HepG2 (cell line): Measurements from ENCODE around the gene BCL2L13. TPM values are rescaled to one million over a fixed set of nuclear protein-coding genes. Genes with fewer than 3 reads are reported as not detected.
"Not testable (repeated sequence)": the region's sequence is repeated elsewhere in the genome, so short reads cannot be mapped to it uniquely, and the experiment has no call there.

Experiments
- ATAC-seq: fragments of 200-7000 bp; cut with Tn5 transposase; 3 replicates; pipeline ENCODE4 v1.9.1; 2020; ENCODE audit warnings: mild to moderate bottlenecking, moderate library complexity
- BruUV-seq: library from RNA; stranded (reverse); fragments of 400-500 nt; replicated peaks from 2 replicates; lab custom pipeline; 2021; lab: Mats Ljungman, UMichigan
- CTCF ChIA-PET: fragments of 300-600 bp; formaldehyde crosslinking; extraction: SDS; loops from one replicate; lab custom pipeline; 2021; ENCODE audit warnings: low total read pairs, inconsistent platforms, low intra/inter-chr PET ratio; lab: Yijun Ruan, JAX
- POLR2A ChIA-PET: fragments of 350-600 bp; sonication (Branson Sonifier 250); formaldehyde crosslinking; loops from one replicate; lab custom pipeline; 2020; ENCODE audit warnings: antibody characterized with exemption, inconsistent platforms; lab: Yijun Ruan, JAX
- DNase-seq: peaks from one replicate; pipeline ENCODE4 v3.0.0-alpha.2; 2015; ENCODE audit warnings: low spot score
- FAIRE-seq: peaks from 3 replicates; lab custom pipeline; 2011; peaks lifted over from hg19 to GRCh38; lab: Jason Lieb, UNC
- H2AFZ ChIP-seq: one replicate; pipeline ENCODE4 v1.6.1; 2011; ENCODE audit warnings: low read length, inconsistent platforms
- H3K27ac ChIP-seq: fragments of 300-600 bp; 3 replicates; pipeline ENCODE4 v1.8.0; 2011; ENCODE audit warnings: mixed run types, mild to moderate bottlenecking, mixed read lengths, low read length, inconsistent platforms; ENCODE audit not compliant: insufficient read depth; ENCODE audit errors: extremely low read length
- H3K27me3 ChIP-seq, 2 experiments: fragments of 200-600 bp in 1 of 2; 2 replicates in 1 of 2; 3 replicates in 1 of 2; pipeline versions ENCODE4 v1.6.0 to v1.8.0; 2011; ENCODE audit warnings: low read length in 2 of 2, mild to moderate bottlenecking in 2 of 2, moderate library complexity in 2 of 2, inconsistent platforms in 1 of 2; ENCODE audit not compliant: insufficient read depth in 2 of 2, control insufficient read depth in 1 of 2
- H3K36me3 ChIP-seq, 2 experiments: fragments of 200-600 bp in 1 of 2; replicated peaks in 1 of 2; 2 replicates in 1 of 2; 3 replicates in 1 of 2; pipeline versions ENCODE4 v1.5.1 to v1.8.0; 2011; ENCODE audit warnings: low read length in 2 of 2, inconsistent platforms in 1 of 2; ENCODE audit not compliant: insufficient read depth in 2 of 2, control insufficient read depth in 1 of 2
- H3K4me1 ChIP-seq: 2 replicates; pipeline ENCODE4 v1.5.1; 2012; ENCODE audit warnings: low read length, inconsistent platforms; ENCODE audit not compliant: insufficient read depth
- H3K4me2 ChIP-seq: 2 replicates; pipeline ENCODE4 v1.6.0; 2011; ENCODE audit warnings: low read depth, low read length, inconsistent platforms
- H3K4me3 ChIP-seq, 3 experiments: fragments of 200-600 bp in 1 of 3; sonication (generic), shearing (Covaris generic) in 1 of 3; replicated peaks in 1 of 3; 2 replicates each; pipeline ENCODE4 v1.5.1; 2011 to 2016; ENCODE audit warnings: low read length in 3 of 3, inconsistent platforms in 2 of 3, low read depth in 2 of 3, mild to moderate bottlenecking in 2 of 3, control low read depth in 1 of 3, mixed read lengths in 1 of 3; ENCODE audit not compliant: insufficient read depth in 1 of 3
- H3K79me2 ChIP-seq: one replicate; pipeline ENCODE4 v1.6.1; 2011; ENCODE audit warnings: low read length, inconsistent platforms; ENCODE audit not compliant: insufficient read depth
- H3K9ac ChIP-seq: 2 replicates; pipeline ENCODE4 v1.6.0; 2011; ENCODE audit warnings: mild to moderate bottlenecking, low read depth, low read length, inconsistent platforms; ENCODE audit not compliant: insufficient read depth
- H3K9me3 ChIP-seq: 2 replicates; pipeline ENCODE4 v1.5.1; 2012; ENCODE audit warnings: mild to moderate bottlenecking, low read length
- H4K20me1 ChIP-seq: 2 replicates; pipeline ENCODE4 v1.6.0; 2011; ENCODE audit warnings: inconsistent platforms, mild to moderate bottlenecking, low read length, moderate library complexity; ENCODE audit not compliant: insufficient read depth
- BHLHE40 ChIP-seq: IDR thresholded peaks from 2 replicates; pipeline ENCODE4 v1.6.1; 2011; ENCODE audit warnings: low read length, improper control_type of control experiment
- ETV5 ChIP-seq: IDR thresholded peaks from 2 replicates; pipeline ENCODE4 v1.6.1; 2018; ENCODE audit warnings: missing biosample characterization, missing genetic modification reagents, inconsistent platforms, borderline replicate concordance
- NFRKB ChIP-seq: fragments of 450-650 bp; IDR thresholded peaks from 2 replicates; pipeline ENCODE4 v1.6.1; 2017
- PITX1 ChIP-seq: sonication (generic); formaldehyde crosslinking; IDR thresholded peaks from 2 replicates; pipeline ENCODE4 v1.5.1; 2020; ENCODE audit warnings: mild to moderate bottlenecking, missing genetic modification reagents
- PTBP1 ChIP-seq: fragments of 200-400 bp; formaldehyde crosslinking; IDR thresholded peaks from 2 replicates; pipeline ENCODE4 v1.6.1; 2018; ENCODE audit warnings: low read length, low read depth; ENCODE audit not compliant: poor library complexity, severe bottlenecking
- ZNF749 ChIP-seq: sonication (generic); formaldehyde crosslinking; IDR thresholded peaks from 2 replicates; pipeline ENCODE4 v1.8.0; 2022; ENCODE audit warnings: mild to moderate bottlenecking, missing genetic modification reagents, moderate library complexity, borderline replicate concordance
- WGBS: methylation state at CpG from one replicate; pipeline ENCODE4 v1.1.6; 2017; ENCODE audit warnings: low lambda C conversion rate; 5-methylcytosine and 5-hydroxymethylcytosine counted together
- in situ Hi-C: cut with HindIII; loops from 2 replicates; pipeline ENCODE4 v1.10.0; 2017; ENCODE audit warnings: low pct_unique_long_range_greater_than_20kb; ENCODE audit not compliant: extremely low pct_ligation_motif_present
- intact Hi-C: fragments of 100-400 bp; cut with micrococcal nuclease; formaldehyde crosslinking; loops from one replicate; pipeline ENCODE4 v1.10.0; 2022; ENCODE audit not compliant: unreplicated experiment
- polyA plus RNA-seq, 8 experiments: library from polyadenylated mRNA; depleted of rRNA in 3 of 8; stranded (reverse) in 7 of 8; unstranded in 1 of 8; fragments of >200 nt; fragmentation: Illumina TruSeq in 4 of 8; extraction: Trizol in 4 of 8; gene quantifications; 2 replicates each; pipeline versions ENCODE4 v1.2.1 to v1.2.3, GENCODE V29; 2011 to 2016; ENCODE audit warnings: low read depth in 4 of 8, missing spikeins in 1 of 8, mixed read lengths in 1 of 8; ENCODE audit not compliant: insufficient read depth in 1 of 8
- total RNA-seq, 5 experiments: library from RNA; depleted of rRNA; stranded (reverse); fragments of >200 nt; fragmentation: Illumina TruSeq; extraction: Trizol; gene quantifications; 2 replicates each; pipeline ENCODE4 v1.2.3, GENCODE V29; 2016; ENCODE audit warnings: low read depth in 1 of 5
- TF ChIP-seq, protein P1 (sequence below): sonication (generic); formaldehyde crosslinking; IDR thresholded peaks from 2 replicates; pipeline ENCODE4 v1.9.0; 2022; ENCODE audit warnings: low read depth, missing genetic modification reagents
- TF ChIP-seq, protein P2 (sequence below): sonication (generic); formaldehyde crosslinking; IDR thresholded peaks from 2 replicates; pipeline ENCODE4 v1.8.1; 2023; ENCODE audit warnings: missing genetic modification reagents, inconsistent platforms, borderline replicate concordance
- TF ChIP-seq, protein P3 (sequence below): sonication (generic); formaldehyde crosslinking; IDR thresholded peaks from 2 replicates; pipeline ENCODE4 v1.4.0; 2020; ENCODE audit warnings: mild to moderate bottlenecking, missing genetic modification reagents

The BCL2L13 gene
- total and polyA plus RNA-seq, 2 of the 13 experiments (the other 11 are each of a cell fraction or from before 2014, with no cell fraction given): 13.5 to 14.6 TPM

DNA sequence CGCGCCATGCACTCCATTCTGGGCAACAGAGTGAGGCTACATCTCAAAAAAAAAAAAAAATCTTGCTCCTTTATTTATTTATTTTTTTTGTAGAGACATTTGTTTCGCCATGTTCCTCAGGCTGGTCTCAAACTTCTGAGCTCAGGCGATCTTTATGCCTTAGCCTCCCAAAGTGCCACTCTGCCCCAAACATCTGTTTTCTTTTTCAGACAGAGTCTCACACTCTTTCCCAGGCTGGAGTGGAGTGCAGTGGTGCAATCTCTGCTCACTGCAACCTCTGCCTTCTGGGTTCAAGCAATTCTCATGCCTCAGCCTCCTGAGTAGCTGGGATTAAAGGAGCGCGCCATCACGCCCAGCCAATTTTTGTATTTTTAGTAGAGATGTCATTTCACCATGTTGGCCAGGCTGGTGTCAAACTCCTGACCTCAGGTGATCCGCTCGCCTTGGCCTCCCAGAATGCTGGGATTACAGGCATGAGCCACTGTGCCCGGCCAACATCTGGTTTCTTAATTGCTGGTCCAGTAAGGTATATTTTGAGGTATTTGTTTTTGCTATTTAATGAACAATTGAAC, 33.0 kb downstream of the BCL2L13 start:
- FAIRE-seq, BruUV-seq, H3K79me2 ChIP-seq, H3K27me3 ChIP-seq, H3K4me3 ChIP-seq, H3K4me1 ChIP-seq, DNase-seq, H2AFZ ChIP-seq, H4K20me1 ChIP-seq, H3K4me2 ChIP-seq, POLR2A ChIA-PET, H3K9ac ChIP-seq, H3K27ac ChIP-seq, ATAC-seq, intact Hi-C loops, CTCF ChIA-PET, H3K9me3 ChIP-seq, H3K36me3 ChIP-seq, in situ Hi-C loops: not testable (repeated sequence)
- WGBS: 98% methylated on average over 10 of the region's 10 CpGs

DNA sequence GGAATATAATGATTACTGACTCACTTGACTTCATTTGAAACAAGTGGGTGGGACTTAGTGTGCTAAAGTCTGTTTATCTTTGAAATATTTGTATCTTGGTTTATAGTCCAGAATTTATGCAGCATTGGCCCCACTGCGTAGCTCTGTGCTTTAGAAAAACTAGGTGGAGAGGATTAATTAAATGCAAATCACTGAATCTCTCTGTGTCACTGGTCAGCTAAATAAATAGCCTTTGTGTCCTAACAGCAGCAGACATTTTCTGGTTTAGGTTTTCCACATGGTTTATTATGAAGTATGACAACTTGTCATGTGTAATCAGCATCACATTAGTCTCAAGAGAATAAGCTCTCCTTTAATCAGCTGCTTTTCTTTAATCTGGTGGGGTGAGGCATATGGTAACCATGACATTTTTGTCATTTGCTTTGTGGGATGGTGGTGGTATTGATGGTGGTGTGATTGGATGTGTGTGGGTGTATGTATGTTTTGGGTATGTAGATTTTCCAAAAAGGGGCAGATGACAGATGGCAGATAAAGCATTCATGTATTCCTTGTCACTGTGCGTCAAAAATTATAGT, 33.9 kb downstream of the BCL2L13 start:
- CTCF ChIA-PET: no interaction called here
- 98% methylated on average over 2 of the region's 2 CpGs for WGBS
- TF ChIP-seq PITX1 (CRISPR knock-in tag): no peak
- TF ChIP-seq, protein P1, sequence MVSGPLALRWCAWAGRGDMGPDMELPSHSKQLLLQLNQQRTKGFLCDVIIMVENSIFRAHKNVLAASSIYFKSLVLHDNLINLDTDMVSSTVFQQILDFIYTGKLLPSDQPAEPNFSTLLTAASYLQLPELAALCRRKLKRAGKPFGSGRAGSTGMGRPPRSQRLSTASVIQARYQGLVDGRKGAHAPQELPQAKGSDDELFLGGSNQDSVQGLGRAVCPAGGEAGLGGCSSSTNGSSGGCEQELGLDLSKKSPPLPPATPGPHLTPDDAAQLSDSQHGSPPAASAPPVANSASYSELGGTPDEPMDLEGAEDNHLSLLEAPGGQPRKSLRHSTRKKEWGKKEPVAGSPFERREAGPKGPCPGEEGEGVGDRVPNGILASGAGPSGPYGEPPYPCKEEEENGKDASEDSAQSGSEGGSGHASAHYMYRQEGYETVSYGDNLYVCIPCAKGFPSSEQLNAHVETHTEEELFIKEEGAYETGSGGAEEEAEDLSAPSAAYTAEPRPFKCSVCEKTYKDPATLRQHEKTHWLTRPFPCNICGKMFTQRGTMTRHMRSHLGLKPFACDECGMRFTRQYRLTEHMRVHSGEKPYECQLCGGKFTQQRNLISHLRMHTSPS (CRISPR knock-in tag): no peak
- no peak for TF ChIP-seq ETV5 (CRISPR knock-in tag)
- no peak for TF ChIP-seq ZNF749 (CRISPR knock-in tag)
- no peak for TF ChIP-seq NFRKB
- TF ChIP-seq, protein P2, sequence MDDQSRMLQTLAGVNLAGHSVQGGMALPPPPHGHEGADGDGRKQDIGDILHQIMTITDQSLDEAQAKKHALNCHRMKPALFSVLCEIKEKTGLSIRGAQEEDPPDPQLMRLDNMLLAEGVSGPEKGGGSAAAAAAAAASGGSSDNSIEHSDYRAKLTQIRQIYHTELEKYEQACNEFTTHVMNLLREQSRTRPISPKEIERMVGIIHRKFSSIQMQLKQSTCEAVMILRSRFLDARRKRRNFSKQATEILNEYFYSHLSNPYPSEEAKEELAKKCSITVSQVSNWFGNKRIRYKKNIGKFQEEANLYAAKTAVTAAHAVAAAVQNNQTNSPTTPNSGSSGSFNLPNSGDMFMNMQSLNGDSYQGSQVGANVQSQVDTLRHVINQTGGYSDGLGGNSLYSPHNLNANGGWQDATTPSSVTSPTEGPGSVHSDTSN (CRISPR knock-in tag): no peak
- TF ChIP-seq PTBP1: no peak
- TF ChIP-seq BHLHE40: no peak
- TF ChIP-seq, protein P3, sequence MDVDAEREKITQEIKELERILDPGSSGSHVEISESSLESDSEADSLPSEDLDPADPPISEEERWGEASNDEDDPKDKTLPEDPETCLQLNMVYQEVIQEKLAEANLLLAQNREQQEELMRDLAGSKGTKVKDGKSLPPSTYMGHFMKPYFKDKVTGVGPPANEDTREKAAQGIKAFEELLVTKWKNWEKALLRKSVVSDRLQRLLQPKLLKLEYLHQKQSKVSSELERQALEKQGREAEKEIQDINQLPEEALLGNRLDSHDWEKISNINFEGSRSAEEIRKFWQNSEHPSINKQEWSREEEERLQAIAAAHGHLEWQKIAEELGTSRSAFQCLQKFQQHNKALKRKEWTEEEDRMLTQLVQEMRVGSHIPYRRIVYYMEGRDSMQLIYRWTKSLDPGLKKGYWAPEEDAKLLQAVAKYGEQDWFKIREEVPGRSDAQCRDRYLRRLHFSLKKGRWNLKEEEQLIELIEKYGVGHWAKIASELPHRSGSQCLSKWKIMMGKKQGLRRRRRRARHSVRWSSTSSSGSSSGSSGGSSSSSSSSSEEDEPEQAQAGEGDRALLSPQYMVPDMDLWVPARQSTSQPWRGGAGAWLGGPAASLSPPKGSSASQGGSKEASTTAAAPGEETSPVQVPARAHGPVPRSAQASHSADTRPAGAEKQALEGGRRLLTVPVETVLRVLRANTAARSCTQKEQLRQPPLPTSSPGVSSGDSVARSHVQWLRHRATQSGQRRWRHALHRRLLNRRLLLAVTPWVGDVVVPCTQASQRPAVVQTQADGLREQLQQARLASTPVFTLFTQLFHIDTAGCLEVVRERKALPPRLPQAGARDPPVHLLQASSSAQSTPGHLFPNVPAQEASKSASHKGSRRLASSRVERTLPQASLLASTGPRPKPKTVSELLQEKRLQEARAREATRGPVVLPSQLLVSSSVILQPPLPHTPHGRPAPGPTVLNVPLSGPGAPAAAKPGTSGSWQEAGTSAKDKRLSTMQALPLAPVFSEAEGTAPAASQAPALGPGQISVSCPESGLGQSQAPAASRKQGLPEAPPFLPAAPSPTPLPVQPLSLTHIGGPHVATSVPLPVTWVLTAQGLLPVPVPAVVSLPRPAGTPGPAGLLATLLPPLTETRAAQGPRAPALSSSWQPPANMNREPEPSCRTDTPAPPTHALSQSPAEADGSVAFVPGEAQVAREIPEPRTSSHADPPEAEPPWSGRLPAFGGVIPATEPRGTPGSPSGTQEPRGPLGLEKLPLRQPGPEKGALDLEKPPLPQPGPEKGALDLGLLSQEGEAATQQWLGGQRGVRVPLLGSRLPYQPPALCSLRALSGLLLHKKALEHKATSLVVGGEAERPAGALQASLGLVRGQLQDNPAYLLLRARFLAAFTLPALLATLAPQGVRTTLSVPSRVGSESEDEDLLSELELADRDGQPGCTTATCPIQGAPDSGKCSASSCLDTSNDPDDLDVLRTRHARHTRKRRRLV (CRISPR knock-in tag): no peak

More for the DNA sequence above, 33.9 kb downstream of the BCL2L13 start:
- POLR2A ChIA-PET: no interaction called here
- no peaks in the 10 kb centered on the region for H4K20me1 ChIP-seq
- H3K27ac ChIP-seq: no peak overlapping the region
- FAIRE-seq: no peak
- BruUV-seq: no TSS peak
- no peak for ATAC-seq
- no peak overlapping the region for H3K4me3 ChIP-seq
- DNase-seq: no peak
- in situ Hi-C loops (no loop called here), intact Hi-C loops (no loop called here)
- no peaks in the 10 kb centered on the region for H3K79me2 ChIP-seq
- H2AFZ ChIP-seq: no peak overlapping the region
- no peaks in the 10 kb centered on the region for H3K4me1 ChIP-seq
- 0 out of 5 replicates have a peak, but pooled peaks cover 0 to 8% of the 10 kb centered on the region in 2 experiments for H3K36me3 ChIP-seq
- no peaks in the 10 kb centered on the region for H3K27me3 ChIP-seq
- no peaks in the 10 kb centered on the region for H3K9me3 ChIP-seq
- no peak overlapping the region for H3K9ac ChIP-seq
- no peak overlapping the region for H3K4me2 ChIP-seq
